ENCODE data around the gene SGCA.
A peak's percentile ranks its signal among the peaks of the same experiment; 100 is the strongest.

Gene SGCA

GRCh38 chr17:50209133-50209471 is 43.3 kb downstream of the SGCA start:
- TF ChIP-seq CREB1 (IDR thresholded peaks at IDR 0.05; ENCODE audit: low read depth) (no peak), CEBPB (IDR thresholded peaks at IDR 0.05) (no peak), EGR1 (IDR thresholded peaks at IDR 0.05) (no peak), TCF12 (IDR thresholded peaks at IDR 0.05; ENCODE audit: low read depth) (no peak), ZBTB7A (IDR thresholded peaks at IDR 0.05; ENCODE audit: low read depth) (no peak), MAX (IDR thresholded peaks at IDR 0.05) (no peak), YY1 (IDR thresholded peaks at IDR 0.05; ENCODE audit: low read depth) (no peak), TEAD4 (IDR thresholded peaks at IDR 0.05) (no peak), RAD21 (IDR thresholded peaks at IDR 0.05; ENCODE audit: low read depth) (no peak)
- TF ChIP-seq, protein P1, sequence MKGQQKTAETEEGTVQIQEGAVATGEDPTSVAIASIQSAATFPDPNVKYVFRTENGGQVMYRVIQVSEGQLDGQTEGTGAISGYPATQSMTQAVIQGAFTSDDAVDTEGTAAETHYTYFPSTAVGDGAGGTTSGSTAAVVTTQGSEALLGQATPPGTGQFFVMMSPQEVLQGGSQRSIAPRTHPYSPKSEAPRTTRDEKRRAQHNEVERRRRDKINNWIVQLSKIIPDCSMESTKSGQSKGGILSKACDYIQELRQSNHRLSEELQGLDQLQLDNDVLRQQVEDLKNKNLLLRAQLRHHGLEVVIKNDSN (IDR thresholded peaks at IDR 0.05) = no peak

- no peak for TF ChIP-seq REST (IDR thresholded peaks at IDR 0.05; ENCODE audit: low read depth)
- TF ChIP-seq MAX (IDR thresholded peaks at IDR 0.05) = no peak
- TF ChIP-seq EGR1 (IDR thresholded peaks at IDR 0.05) = no peak
- TF ChIP-seq YY1 (IDR thresholded peaks at IDR 0.05; ENCODE audit: low read depth) = no peak
- TF ChIP-seq CREB1 (IDR thresholded peaks at IDR 0.05; ENCODE audit: low read depth) = no peak
- TF ChIP-seq NFIC (IDR thresholded peaks at IDR 0.05) = no peak
- no peak for TF ChIP-seq CEBPB (IDR thresholded peaks at IDR 0.05)
These were observed 43.9 kb downstream of the SGCA start for GRCh38 chr17:50209472-50210239.

DNA sequence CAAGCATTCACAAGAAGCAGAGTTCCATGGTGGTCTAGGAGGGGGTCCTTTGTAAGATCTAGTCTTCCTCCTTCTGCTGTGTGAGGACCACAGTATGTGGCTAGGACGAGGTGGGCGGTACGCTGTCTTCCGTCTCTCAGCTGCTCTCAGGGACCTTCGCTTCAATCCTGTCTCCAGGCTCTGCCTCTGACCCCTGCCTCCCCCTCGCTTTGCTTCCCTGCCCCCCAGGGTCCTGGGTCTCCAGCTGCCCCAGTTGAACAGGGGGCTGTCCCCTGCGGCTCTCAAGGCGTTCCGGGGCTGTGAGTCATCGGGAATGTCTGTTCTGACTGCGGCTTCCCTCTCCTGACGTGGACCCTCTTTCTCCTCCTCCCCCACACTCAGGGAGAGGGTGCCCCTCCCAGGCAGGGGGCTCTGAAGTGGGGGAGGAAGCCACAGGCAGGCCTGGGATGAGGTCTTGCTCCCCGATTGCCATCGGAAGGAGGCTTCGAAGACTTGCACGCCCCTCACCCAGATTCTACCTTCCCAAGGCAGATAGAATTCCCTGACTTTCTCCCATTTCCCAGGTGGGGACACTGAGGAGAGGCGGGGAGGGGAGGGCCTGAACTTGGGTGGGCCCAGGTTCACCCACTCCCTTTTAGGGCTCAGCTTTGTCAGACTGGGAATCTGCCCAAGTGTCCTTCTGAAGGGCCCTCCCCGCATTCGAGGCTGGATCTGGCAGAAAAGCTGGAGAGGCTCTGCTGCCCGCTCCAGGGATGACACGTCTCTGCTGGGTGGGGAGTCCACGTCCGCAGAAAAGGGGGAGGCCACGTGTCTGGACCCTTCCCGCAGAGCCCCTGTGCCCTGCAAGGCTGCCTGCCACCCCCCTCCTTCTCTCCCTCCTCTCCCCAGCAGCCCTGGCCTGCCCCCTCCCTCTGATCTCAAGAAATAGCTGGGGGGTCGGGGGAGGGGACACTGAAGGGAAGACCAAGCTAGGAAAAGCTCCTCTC is 44.7 kb downstream of the SGCA start:
- TF ChIP-seq TCF12 (IDR thresholded peaks at IDR 0.05; ENCODE audit: low read depth) = no peak
- TF ChIP-seq NFIC (IDR thresholded peaks at IDR 0.05) = no peak
- no peak for TF ChIP-seq CEBPB (IDR thresholded peaks at IDR 0.05)
- no peak for TF ChIP-seq CREB1 (IDR thresholded peaks at IDR 0.05; ENCODE audit: low read depth)
- TF ChIP-seq TEAD4 (IDR thresholded peaks at IDR 0.05) = peak; percentile 20; the same call in 1 of the 2 replicates
- no peak for TF ChIP-seq REST (IDR thresholded peaks at IDR 0.05; ENCODE audit: low read depth)

DNA sequence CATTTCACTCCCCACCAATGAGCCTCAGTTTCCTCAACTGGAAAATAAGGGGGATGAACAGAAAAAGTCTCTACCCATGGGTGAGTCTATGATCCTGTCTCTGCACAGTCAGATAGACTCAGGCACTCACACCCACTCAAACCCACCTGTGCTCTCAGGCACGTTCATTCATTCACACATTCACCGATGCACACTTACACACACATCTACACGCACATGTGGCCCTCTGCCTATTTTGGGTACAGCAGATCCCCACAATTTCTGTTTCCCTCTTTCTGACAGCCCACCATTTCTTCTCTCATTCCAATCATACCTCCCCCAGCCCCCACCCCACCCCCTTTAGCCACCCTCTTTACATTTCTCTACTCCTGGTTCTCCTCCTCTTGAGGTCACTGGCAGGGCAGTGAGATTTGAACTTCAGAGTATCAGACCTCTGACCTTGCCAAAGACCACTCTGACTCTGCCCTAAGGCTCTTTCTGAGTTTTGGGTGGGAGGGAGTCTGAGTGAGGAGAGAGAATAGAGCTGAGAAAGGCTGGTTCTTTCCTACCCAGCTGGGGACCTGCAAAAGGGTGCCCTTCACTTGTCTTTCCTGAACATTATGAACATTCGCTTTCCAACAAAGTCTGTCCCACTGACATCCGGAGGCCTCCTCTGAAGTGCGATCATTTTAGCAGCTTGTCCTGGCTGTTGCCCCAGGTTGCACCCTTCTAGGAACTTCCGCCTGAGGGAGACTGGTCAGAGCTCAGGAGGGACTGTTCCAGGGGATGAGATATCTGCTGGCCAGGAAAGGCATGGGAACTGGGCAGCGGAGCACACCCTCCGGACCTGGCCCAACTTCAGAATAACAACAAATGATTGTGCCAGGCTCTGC is 45.7 kb downstream of the SGCA start:
- TF ChIP-seq TAF1 (IDR thresholded peaks at IDR 0.05; ENCODE audit: low read depth) (no peak), TCF12 (IDR thresholded peaks at IDR 0.05; ENCODE audit: low read depth) (no peak), REST (IDR thresholded peaks at IDR 0.05; ENCODE audit: low read depth) (no peak), ZBTB7A (IDR thresholded peaks at IDR 0.05; ENCODE audit: low read depth) (no peak), MAX (IDR thresholded peaks at IDR 0.05) (no peak), RAD21 (IDR thresholded peaks at IDR 0.05; ENCODE audit: low read depth) (no peak), FOXM1 (IDR thresholded peaks at IDR 0.05; ENCODE audit: borderline replicate concordance, low read depth) (no peak)
- TF ChIP-seq, protein P1 (IDR thresholded peaks at IDR 0.05) = no peak
